Transverse colon (tissue), 4 donors: ENCODE data around the gene LGALS9.

ENCODE experiments used
- CTCF ChIP-seq, 5 experiments: fragments of 200-600 bp in 3 of 5; fragments of 450-650 bp in 2 of 5; sonication (generic) in 3 of 5; IDR thresholded peaks; 1 replicate in 2 of 5; 2 replicates in 3 of 5; pipeline ENCODE4 v1.5.1; 2016 to 2017; ENCODE audit warnings: antibody characterized with exemption in 5 of 5, inconsistent platforms in 3 of 5, mild to moderate bottlenecking in 2 of 5, moderate library complexity in 1 of 5
- POLR2A ChIP-seq: fragments of 450-650 bp; IDR thresholded peaks from one replicate; pipeline ENCODE4 v1.6.1; 2016; ENCODE audit warnings: antibody characterized with exemption, mild to moderate bottlenecking, moderate library complexity
- POLR2AphosphoS5 ChIP-seq, 3 donors: sonication (generic); formaldehyde crosslinking; IDR thresholded peaks; one replicate each; pipeline ENCODE4 v1.6.1; 2016; ENCODE audit warnings: antibody characterized with exemption in 3 of 3

- TF ChIP-seq CTCF (IDR thresholded peaks at IDR 0.05) (no peak), POLR2AphosphoS5 (IDR thresholded peaks at IDR 0.05) (no peak), POLR2A (no peak)
Observed at GRCh38 chr17:27616414-27616813, 14.6 kb upstream of the LGALS9 start.
